ENCODE data around the gene AREG. TPM values are rescaled to one million over a fixed set of nuclear protein-coding genes. Genes with fewer than 3 reads are reported as not detected.

Gene AREG
- total RNA-seq, 2 donors from 2014 or later: 32.7 to 54.3 TPM

DNA sequence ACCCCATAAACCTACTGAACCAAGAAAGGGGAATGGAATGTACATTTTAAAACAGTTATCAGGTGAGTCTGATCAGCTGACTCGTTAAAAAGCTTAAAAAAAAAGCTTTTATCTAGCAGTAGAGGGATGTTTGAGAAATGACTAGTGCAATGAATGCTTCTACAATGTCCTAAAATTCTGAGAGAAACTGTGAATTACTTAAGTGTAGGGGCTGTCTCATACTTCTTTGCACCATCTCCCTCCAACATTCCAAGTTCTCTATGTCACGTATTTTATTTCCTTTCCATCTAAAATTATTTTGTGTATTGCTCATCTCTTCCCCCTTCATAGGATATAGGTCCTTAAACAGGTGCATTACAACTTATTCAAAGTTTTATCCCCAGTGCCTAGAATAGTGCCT, 11.9 kb upstream of the AREG start:
- no peaks in the 10 kb centered on the region for H3K36me3 ChIP-seq
- TF ChIP-seq, protein P1, sequence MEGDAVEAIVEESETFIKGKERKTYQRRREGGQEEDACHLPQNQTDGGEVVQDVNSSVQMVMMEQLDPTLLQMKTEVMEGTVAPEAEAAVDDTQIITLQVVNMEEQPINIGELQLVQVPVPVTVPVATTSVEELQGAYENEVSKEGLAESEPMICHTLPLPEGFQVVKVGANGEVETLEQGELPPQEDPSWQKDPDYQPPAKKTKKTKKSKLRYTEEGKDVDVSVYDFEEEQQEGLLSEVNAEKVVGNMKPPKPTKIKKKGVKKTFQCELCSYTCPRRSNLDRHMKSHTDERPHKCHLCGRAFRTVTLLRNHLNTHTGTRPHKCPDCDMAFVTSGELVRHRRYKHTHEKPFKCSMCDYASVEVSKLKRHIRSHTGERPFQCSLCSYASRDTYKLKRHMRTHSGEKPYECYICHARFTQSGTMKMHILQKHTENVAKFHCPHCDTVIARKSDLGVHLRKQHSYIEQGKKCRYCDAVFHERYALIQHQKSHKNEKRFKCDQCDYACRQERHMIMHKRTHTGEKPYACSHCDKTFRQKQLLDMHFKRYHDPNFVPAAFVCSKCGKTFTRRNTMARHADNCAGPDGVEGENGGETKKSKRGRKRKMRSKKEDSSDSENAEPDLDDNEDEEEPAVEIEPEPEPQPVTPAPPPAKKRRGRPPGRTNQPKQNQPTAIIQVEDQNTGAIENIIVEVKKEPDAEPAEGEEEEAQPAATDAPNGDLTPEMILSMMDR (IDR thresholded peaks at IDR 0.05): no peak
- H3K27me3 ChIP-seq (replicated peaks; ENCODE audit: insufficient read depth): no peaks in the 10 kb centered on the region
- no peak for DNase-seq (ENCODE audit: low spot score)
- no peaks in the 10 kb centered on the region for H3K9me3 ChIP-seq
- no peak overlapping the region for H3K4me3 ChIP-seq
- no peaks in the 10 kb centered on the region for H3K4me1 ChIP-seq (ENCODE audit: control insufficient read depth in 1 of 2, low read depth in 2 of 2)
- no peak overlapping the region for H3K27ac ChIP-seq
- no peak for ATAC-seq (ENCODE audit: insufficient number of reproducible peaks, low FRiP score, low read depth)

GRCh38 chr4:74433541-74434172, 11.3 kb upstream of the AREG start:
- Histone ChIP-seq H3K36me3 (no peaks in the 10 kb centered on the region), H3K9me3 (no peaks in the 10 kb centered on the region), H3K4me3 (no peak overlapping the region), H3K4me1 (ENCODE audit: control insufficient read depth in 1 of 2, low read depth in 2 of 2) (no peaks in the 10 kb centered on the region), H3K27ac (no peak overlapping the region), H3K27me3 (replicated peaks; ENCODE audit: insufficient read depth) (no peaks in the 10 kb centered on the region)
- no peak for ATAC-seq (ENCODE audit: insufficient number of reproducible peaks, low FRiP score, low read depth)
- TF ChIP-seq, protein P1 (IDR thresholded peaks at IDR 0.05): no peak
- no peak for DNase-seq (ENCODE audit: low spot score)

GRCh38 chr4:74435296-74435695, 9.6 kb upstream of the AREG start:
- no peak overlapping the region for H3K27ac ChIP-seq
- H3K36me3 ChIP-seq: no peaks in the 10 kb centered on the region
- no peak overlapping the region for H3K4me3 ChIP-seq
- DNase-seq (ENCODE audit: low spot score) (no peak), ATAC-seq (ENCODE audit: insufficient number of reproducible peaks, low FRiP score, low read depth) (no peak)
- H3K9me3 ChIP-seq: no peaks in the 10 kb centered on the region
- H3K27me3 ChIP-seq (replicated peaks; ENCODE audit: insufficient read depth): no peaks in the 10 kb centered on the region
- no peaks in the 10 kb centered on the region for H3K4me1 ChIP-seq (ENCODE audit: control insufficient read depth in 1 of 2, low read depth in 2 of 2)
- TF ChIP-seq, protein P1 (IDR thresholded peaks at IDR 0.05): no peak

- no peak for DNase-seq (ENCODE audit: low spot score)
- no peaks in the 10 kb centered on the region for H3K9me3 ChIP-seq
- no peaks in the 10 kb centered on the region for H3K4me1 ChIP-seq (ENCODE audit: control insufficient read depth in 1 of 2, low read depth in 2 of 2)
- H3K27ac ChIP-seq: no peak overlapping the region
- ATAC-seq (ENCODE audit: insufficient number of reproducible peaks, low FRiP score, low read depth): no peak
- H3K4me3 ChIP-seq: no peak overlapping the region
- no peaks in the 10 kb centered on the region for H3K27me3 ChIP-seq (replicated peaks; ENCODE audit: insufficient read depth)
- TF ChIP-seq, protein P1 (IDR thresholded peaks at IDR 0.05): no peak
- no peaks in the 10 kb centered on the region for H3K36me3 ChIP-seq
Measured at GRCh38 chr4:74437866-74438265, 7.1 kb upstream of the AREG start.

DNA sequence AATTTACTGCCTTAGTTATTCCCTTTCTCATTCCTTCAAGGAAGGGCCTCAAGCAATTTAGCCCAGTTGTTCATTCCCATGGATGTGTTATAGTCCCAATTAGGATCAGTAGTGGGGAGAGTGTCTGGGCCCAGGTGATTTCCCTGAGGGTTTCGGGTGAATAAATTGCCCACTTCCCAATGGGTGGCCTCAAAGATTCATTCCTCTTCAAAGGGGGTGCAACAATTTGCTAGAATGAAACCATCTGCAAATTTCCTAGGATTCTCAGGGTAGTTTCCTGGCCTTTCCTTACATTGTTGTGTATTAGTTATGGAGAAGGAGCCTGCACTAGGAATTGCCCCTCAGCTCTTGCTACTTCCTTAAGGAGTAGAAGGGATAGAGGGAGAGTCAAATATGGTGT, 6.3 kb upstream of the AREG start:
- no peak for ATAC-seq (ENCODE audit: insufficient number of reproducible peaks, low FRiP score, low read depth)
- DNase-seq (ENCODE audit: low spot score): no peak
- no peaks in the 10 kb centered on the region for H3K4me1 ChIP-seq (ENCODE audit: control insufficient read depth in 1 of 2, low read depth in 2 of 2)

More for the DNA sequence above, 6.3 kb upstream of the AREG start:
- Histone ChIP-seq H3K36me3 (no peaks in the 10 kb centered on the region), H3K4me3 (no peak overlapping the region), H3K27me3 (replicated peaks; ENCODE audit: insufficient read depth) (no peaks in the 10 kb centered on the region), H3K27ac (no peak overlapping the region), H3K9me3 (no peaks in the 10 kb centered on the region)
- TF ChIP-seq, protein P1 (IDR thresholded peaks at IDR 0.05): no peak

Data from thoracic aorta (tissue), 2 donors.